Measurements from ENCODE around the gene NPLOC4.
A peak's percentile ranks its signal among the peaks of the same experiment; 100 is the strongest.

Gene NPLOC4

GRCh38 chr17:81636505-81637288 lies at the start of gene NPLOC4, which contains the start of gene TSPAN10:
NPLOC4 (minus strand) TSS chr17:81637112; CDS start chr17:81636930, 182 bp downstream.
TSPAN10 (plus strand) TSS chr17:81637196; CDS start chr17:81642413, 5,217 bp downstream.
- peak; percentile 90 for DNase-seq (ENCODE audit: low spot score)

GRCh38 chr17:81686614-81687013 lies 49.7 kb upstream of the NPLOC4 start:
- no peak for DNase-seq (ENCODE audit: low spot score)

GRCh38 chr17:81685108-81685507 lies 48.2 kb upstream of the NPLOC4 start:
- peak; percentile 46 for DNase-seq (ENCODE audit: low spot score)

- peak; percentile 27 for DNase-seq (ENCODE audit: low spot score)
Observed at GRCh38 chr17:81684442-81684911, 47.6 kb upstream of the NPLOC4 start.

GRCh38 chr17:81683584-81684441 lies 46.9 kb upstream of the NPLOC4 start, which contains the start of the genes ARL16 and HGS:
ARL16 (minus strand) TSS chr17:81683797; CDS start chr17:81683753, 44 bp downstream.
HGS (plus strand) TSS chr17:81684011; CDS start chr17:81684067, 56 bp downstream.
- peak; percentile 99 for DNase-seq (ENCODE audit: low spot score)

GRCh38 chr17:81683208-81683583 lies 46.3 kb upstream of the NPLOC4 start:
- DNase-seq (ENCODE audit: low spot score), result no peak

- DNase-seq (ENCODE audit: low spot score), result no peak
Observed at GRCh38 chr17:81682565-81683207, 45.8 kb upstream of the NPLOC4 start.

- DNase-seq (ENCODE audit: low spot score), result no peak
Observed at GRCh38 chr17:81681672-81682071, 44.8 kb upstream of the NPLOC4 start.

- no peak for DNase-seq (ENCODE audit: low spot score)
Observed at GRCh38 chr17:81680150-81680549, 43.2 kb upstream of the NPLOC4 start.

- no peak for DNase-seq (ENCODE audit: low spot score)
Observed at GRCh38 chr17:81676906-81677305, 40.0 kb upstream of the NPLOC4 start.

- peak; percentile 40 for DNase-seq (ENCODE audit: low spot score)
Observed at GRCh38 chr17:81675515-81676221, 38.8 kb upstream of the NPLOC4 start.

GRCh38 chr17:81673561-81674258 lies 36.8 kb upstream of the NPLOC4 start:
- no peak for DNase-seq (ENCODE audit: low spot score)

- no peak for DNase-seq (ENCODE audit: low spot score)
Observed at GRCh38 chr17:81672954-81673353, 36.0 kb upstream of the NPLOC4 start.

GRCh38 chr17:81672504-81672903 lies 35.6 kb upstream of the NPLOC4 start:
- no peak for DNase-seq (ENCODE audit: low spot score)

- no peak for DNase-seq (ENCODE audit: low spot score)
Observed at GRCh38 chr17:81667754-81668153, 30.8 kb upstream of the NPLOC4 start.

GRCh38 chr17:81666342-81667191 lies 29.7 kb upstream of the NPLOC4 start, which contains the start of the genes CCDC137 and OXLD1:
CCDC137 (plus strand) TSS chr17:81666737; CDS start chr17:81666767, 30 bp downstream.
OXLD1 (minus strand) TSS chr17:81666605; CDS start chr17:81666577, 28 bp downstream.
- peak; percentile 97 for DNase-seq (ENCODE audit: low spot score)

GRCh38 chr17:81666092-81666341 lies 29.1 kb upstream of the NPLOC4 start:
- peak; percentile 22 for DNase-seq (ENCODE audit: low spot score)

GRCh38 chr17:81665205-81666091 lies 28.5 kb upstream of the NPLOC4 start:
- DNase-seq (ENCODE audit: low spot score), result peak; percentile 67

GRCh38 chr17:81664051-81664470 lies 27.1 kb upstream of the NPLOC4 start:
- DNase-seq (ENCODE audit: low spot score), result no peak

All from activated CD4-positive, alpha-beta T cell treated with anti-CD3 and anti-CD28 coated beads, Interleukin-2, Interleukin-4, amounts not matched to agents 100 ng/mL and 50 ng/mL, durations not matched to agents 16 hours and 8 hours (primary cell).